ENCODE results near the gene RAB34. TPM values are rescaled to one million over a fixed set of nuclear protein-coding genes. Genes with fewer than 3 reads are reported as not detected.

Gene RAB34
- total and polyA plus RNA-seq, 9 of the 15 experiments (the other 6 are each of a cell fraction or from before 2014, with no cell fraction given) = 0.07 to 3.8 (median 0.46) TPM; not detected in 1

GRCh38 chr17:28725660-28726225 is 8.1 kb upstream of the RAB34 start (continued):
- TF ChIP-seq E2F5 (CRISPR knock-in tag; IDR thresholded peaks at IDR 0.05) = 0 out of 2 replicates have a peak, but pooled peaks have one; percentile 61
- peak; percentile 90 for TF ChIP-seq TAF15 (IDR thresholded peaks at IDR 0.05; ENCODE audit: low read depth, low read length)
- peak; percentile 66; the same call in 1 of the 2 replicates for TF ChIP-seq SAFB (IDR thresholded peaks at IDR 0.05; ENCODE audit: borderline replicate concordance, low read depth, low read length)

DNA sequence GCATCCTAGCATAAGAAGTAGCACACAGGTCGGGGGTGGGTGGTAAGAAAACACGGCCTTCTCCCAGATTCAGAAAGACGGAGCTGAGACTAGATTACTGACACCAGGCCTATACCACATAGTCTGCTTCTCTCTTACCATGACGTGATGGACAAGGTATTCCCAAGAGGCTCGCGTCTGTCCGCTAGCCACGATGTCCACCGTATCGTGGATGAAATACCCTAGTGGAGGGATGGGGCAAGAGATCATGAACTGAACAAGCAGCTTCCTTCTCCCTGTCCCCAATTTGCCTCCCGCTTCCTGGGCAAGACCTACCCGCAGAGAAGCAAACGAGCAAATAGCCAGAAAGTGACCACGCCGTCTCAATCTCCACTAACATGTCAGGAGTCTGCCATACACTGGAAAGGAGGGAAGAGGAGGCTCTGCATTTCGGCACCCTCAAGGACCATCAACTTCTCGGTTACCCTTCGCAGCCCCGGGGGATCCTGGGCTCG is 7.5 kb upstream of the RAB34 start:
- H3K4me3 ChIP-seq = peak overlapping the region; percentile 83
- H3K4me1 ChIP-seq (replicated peaks in 1 of 2; ENCODE audit: control insufficient read depth in 2 of 2, insufficient read depth in 2 of 2, low read length in 2 of 2) = peaks cover 52 to 66% of the 10 kb centered on the region in 2 experiments
- in situ Hi-C loops (cut with MboI) = no loop called here
- intact Hi-C loops (cut with micrococcal nuclease) = loop anchor here (5.0 to 10.0 kb wide), 5 partner anchors 87 to 390 kb away; partner anchors contain the start of gene SPAG5
- no peaks in the 10 kb centered on the region for H3K9me3 ChIP-seq (replicated peaks; ENCODE audit: control insufficient read depth, insufficient read depth, low read depth, low read length)
- peak overlapping the region; percentile 58 for H2AFZ ChIP-seq (ENCODE audit: low read depth, low read length)
- ChIA-PET CTCF (ENCODE audit: low intra/inter-chr PET ratio) (interaction anchor here (3.9 kb wide), 1 partner anchor 25 kb away, joined by 117 read pairs; no protein-coding TSS in a partner anchor), POLR2A (interaction anchor here (0.5 to 11.1 kb wide), 31 partner anchors 10 to 569 kb away, joined by 3 to 367 read pairs (median 4); partner anchors contain the start of genes BLTP2, FAM222B, NUFIP2 and PHF12)
- no peaks in the 10 kb centered on the region for H3K9me1 ChIP-seq (ENCODE audit: control insufficient read depth, insufficient read depth, low read length)
- H3K36me3 ChIP-seq (ENCODE audit: control insufficient read depth, insufficient read depth, low read length) = peaks cover 54% of the 10 kb centered on the region
- DNase-seq (ENCODE audit: extremely low read depth in 1 of 4, low spot score in 3 of 4) (peak in 3 of 4 experiments; percentile 29 to 83 (median 52)), ATAC-seq (peak; percentile 10), FAIRE-seq (peak; percentile 81)
- H4K20me1 ChIP-seq (replicated peaks; ENCODE audit: control insufficient read depth, insufficient read depth, low read length) = peaks cover 45% of the 10 kb centered on the region
- BruUV-seq (replicated peaks) = TSS peak; percentile 65
- H3K27me3 ChIP-seq (ENCODE audit: control insufficient read depth in 2 of 2, insufficient read depth in 2 of 2, low read length in 2 of 2) = no peaks in the 10 kb centered on the region
- WGBS (ENCODE audit: insufficient coverage, low coverage, missing lambda C conversion rate) = 1% methylated on average over 20 of the region's 20 CpGs
- peaks cover 68% of the 10 kb centered on the region for H3K79me2 ChIP-seq (ENCODE audit: control insufficient read depth, insufficient read depth, low read length)
- peak overlapping the region; percentile 96 to 100 for H3K9ac ChIP-seq (ENCODE audit: insufficient read depth in 1 of 2, low read depth in 2 of 2, low read length in 2 of 2)
- peak overlapping the region; percentile 99 for H3K4me2 ChIP-seq (ENCODE audit: insufficient read depth, low read length)
- peak overlapping the region; percentile 95 for H3K27ac ChIP-seq (ENCODE audit: extremely low read depth, low read depth, low read length)
- TF ChIP-seq HDAC1 (IDR thresholded peaks at IDR 0.05) = peak in 1 of 2 experiments; percentile 21; a peak in 2 of 4 replicates
- peak; percentile 77 for TF ChIP-seq SUPT5H (IDR thresholded peaks at IDR 0.05)
- TF ChIP-seq RHOXF2B (CRISPR knock-in tag; conservative IDR thresholded peaks at IDR 0.05) = peak; percentile 60; the same call in 1 of the 2 replicates
- 0 out of 2 replicates have a peak, but pooled peaks have one; percentile 29 for TF ChIP-seq HDAC6 (IDR thresholded peaks at IDR 0.05; ENCODE audit: low read depth, low read length)
- peak; percentile 48; the same call in 1 of the 2 replicates for TF ChIP-seq ZNF253 (CRISPR knock-in tag; conservative IDR thresholded peaks at IDR 0.05)
- peak; percentile 73; the same call in 1 of the 2 replicates for TF ChIP-seq PHTF2 (CRISPR knock-in tag; IDR thresholded peaks at IDR 0.05)
- TF ChIP-seq, protein P1, sequence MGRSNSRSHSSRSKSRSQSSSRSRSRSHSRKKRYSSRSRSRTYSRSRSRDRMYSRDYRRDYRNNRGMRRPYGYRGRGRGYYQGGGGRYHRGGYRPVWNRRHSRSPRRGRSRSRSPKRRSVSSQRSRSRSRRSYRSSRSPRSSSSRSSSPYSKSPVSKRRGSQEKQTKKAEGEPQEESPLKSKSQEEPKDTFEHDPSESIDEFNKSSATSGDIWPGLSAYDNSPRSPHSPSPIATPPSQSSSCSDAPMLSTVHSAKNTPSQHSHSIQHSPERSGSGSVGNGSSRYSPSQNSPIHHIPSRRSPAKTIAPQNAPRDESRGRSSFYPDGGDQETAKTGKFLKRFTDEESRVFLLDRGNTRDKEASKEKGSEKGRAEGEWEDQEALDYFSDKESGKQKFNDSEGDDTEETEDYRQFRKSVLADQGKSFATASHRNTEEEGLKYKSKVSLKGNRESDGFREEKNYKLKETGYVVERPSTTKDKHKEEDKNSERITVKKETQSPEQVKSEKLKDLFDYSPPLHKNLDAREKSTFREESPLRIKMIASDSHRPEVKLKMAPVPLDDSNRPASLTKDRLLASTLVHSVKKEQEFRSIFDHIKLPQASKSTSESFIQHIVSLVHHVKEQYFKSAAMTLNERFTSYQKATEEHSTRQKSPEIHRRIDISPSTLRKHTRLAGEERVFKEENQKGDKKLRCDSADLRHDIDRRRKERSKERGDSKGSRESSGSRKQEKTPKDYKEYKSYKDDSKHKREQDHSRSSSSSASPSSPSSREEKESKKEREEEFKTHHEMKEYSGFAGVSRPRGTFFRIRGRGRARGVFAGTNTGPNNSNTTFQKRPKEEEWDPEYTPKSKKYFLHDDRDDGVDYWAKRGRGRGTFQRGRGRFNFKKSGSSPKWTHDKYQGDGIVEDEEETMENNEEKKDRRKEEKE (IDR thresholded peaks at IDR 0.05; ENCODE audit: borderline replicate concordance in 1 of 2, control insufficient read depth in 1 of 2, low read depth in 2 of 2, low read length in 1 of 2) = 0 out of 4 replicates have a peak, but pooled peaks of 1 of the 2 experiments have one; percentile 23
- peak; percentile 73; the same call in 1 of the 2 replicates for TF ChIP-seq MYNN (IDR thresholded peaks at IDR 0.05)
- no peak for TF ChIP-seq MYNN (CRISPR knock-in tag; IDR thresholded peaks at IDR 0.05)
- TF ChIP-seq PTRF (tag; IDR thresholded peaks at IDR 0.05) = no peak
- TF ChIP-seq JUN (IDR thresholded peaks at IDR 0.05; ENCODE audit: borderline replicate concordance, low read depth, low read length) = no peak
- TF ChIP-seq JUN (CRISPR knock-in tag; IDR thresholded peaks at IDR 0.05; ENCODE audit: borderline replicate concordance) = no peak
- 0 out of 2 replicates have a peak, but pooled peaks have one; percentile 17 for TF ChIP-seq PTBP1 (IDR thresholded peaks at IDR 0.05; ENCODE audit: low read depth, low read length)
- peak; percentile 36 for TF ChIP-seq CTBP1 (IDR thresholded peaks at IDR 0.05; ENCODE audit: borderline replicate concordance)
